ENCODE data around the gene UNC45B.

UNC45B gene

GRCh38 chr17:35147375-35147905, at the start of gene UNC45B:
UNC45B (plus strand) TSS chr17:35147817; CDS start chr17:35148264, 447 bp downstream.
- no peaks in the 10 kb centered on the region for H3K36me3 ChIP-seq (ENCODE audit: control insufficient read depth, low read length)
- no peak within 1 kb of the TSS for H3K4me3 ChIP-seq (ENCODE audit: low read length)
- H3K27ac ChIP-seq (ENCODE audit: low read depth, low read length) = no peak within 1 kb of the TSS
- peaks cover 6% of the 10 kb centered on the region; the same call in 1 of the 2 replicates for H3K4me1 ChIP-seq (ENCODE audit: control insufficient read depth, low read length)
- H3F3A ChIP-seq (ENCODE audit: control insufficient read depth, insufficient read depth) = no peaks in the 10 kb centered on the region
- H3K4me2 ChIP-seq (ENCODE audit: low read length) = no peak within 1 kb of the TSS
- TF ChIP-seq CTCF (IDR thresholded peaks at IDR 0.05; ENCODE audit: low read depth, low read length, poor library complexity, severe bottlenecking) (no peak), EZH2phosphoT487 (IDR thresholded peaks at IDR 0.05; ENCODE audit: borderline replicate concordance, low read length) (no peak)
- peaks cover under 1% of the 10 kb centered on the region for H3K79me2 ChIP-seq (ENCODE audit: control insufficient read depth, low read length)
- no peaks in the 10 kb centered on the region for H3K27me3 ChIP-seq (ENCODE audit: control insufficient read depth, low read length)
- no peaks in the 10 kb centered on the region for H3K9me3 ChIP-seq (ENCODE audit: control insufficient read depth, insufficient read depth, low read length)
- no peaks in the 10 kb centered on the region for H3K9me2 ChIP-seq (replicated peaks; ENCODE audit: control insufficient read depth, low read length)
- no peaks in the 10 kb centered on the region for H4K20me1 ChIP-seq (ENCODE audit: control insufficient read depth, insufficient read depth, low read depth, low read length)

DNA sequence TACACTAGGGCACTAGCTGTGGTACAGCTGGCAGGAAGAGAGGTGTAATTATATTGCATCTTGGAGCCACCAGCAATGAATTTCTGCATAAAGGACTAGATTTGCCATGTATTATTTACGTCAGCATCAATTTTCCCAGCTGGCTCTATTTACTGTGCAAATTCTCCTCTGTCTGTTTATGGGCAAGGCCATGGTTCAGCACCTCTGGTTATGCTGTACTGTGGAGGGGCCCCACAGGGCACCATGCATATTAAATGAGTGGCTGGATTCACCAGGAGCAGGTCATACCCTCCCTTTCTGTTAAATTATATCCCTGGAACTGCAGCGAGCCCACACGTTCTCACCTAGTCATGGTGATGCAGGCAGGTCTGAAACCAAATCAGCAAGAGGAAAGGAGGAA, 47.7 kb upstream of the UNC45B start:
- Histone ChIP-seq H3K4me1 (ENCODE audit: control insufficient read depth, low read length) (peaks cover 6% of the 10 kb centered on the region), H3K27me3 (ENCODE audit: control insufficient read depth, low read length) (no peaks in the 10 kb centered on the region), H3K36me3 (ENCODE audit: control insufficient read depth, low read length) (peaks cover 51% of the 10 kb centered on the region), H3K4me2 (ENCODE audit: low read length) (no peak overlapping the region), H3K9me3 (ENCODE audit: control insufficient read depth, insufficient read depth, low read length) (no peaks in the 10 kb centered on the region), H4K20me1 (ENCODE audit: control insufficient read depth, insufficient read depth, low read depth, low read length) (no peaks in the 10 kb centered on the region), H3K79me2 (ENCODE audit: control insufficient read depth, low read length) (no peaks in the 10 kb centered on the region), H3F3A (ENCODE audit: control insufficient read depth, insufficient read depth) (no peaks in the 10 kb centered on the region; the same call in 1 of the 2 replicates), H3K4me3 (ENCODE audit: low read length) (no peak overlapping the region), H3K9me2 (replicated peaks; ENCODE audit: control insufficient read depth, low read length) (no peaks in the 10 kb centered on the region), H3K27ac (ENCODE audit: low read depth, low read length) (no peak overlapping the region)
- TF ChIP-seq EZH2phosphoT487 (IDR thresholded peaks at IDR 0.05; ENCODE audit: borderline replicate concordance, low read length) = no peak

DNA sequence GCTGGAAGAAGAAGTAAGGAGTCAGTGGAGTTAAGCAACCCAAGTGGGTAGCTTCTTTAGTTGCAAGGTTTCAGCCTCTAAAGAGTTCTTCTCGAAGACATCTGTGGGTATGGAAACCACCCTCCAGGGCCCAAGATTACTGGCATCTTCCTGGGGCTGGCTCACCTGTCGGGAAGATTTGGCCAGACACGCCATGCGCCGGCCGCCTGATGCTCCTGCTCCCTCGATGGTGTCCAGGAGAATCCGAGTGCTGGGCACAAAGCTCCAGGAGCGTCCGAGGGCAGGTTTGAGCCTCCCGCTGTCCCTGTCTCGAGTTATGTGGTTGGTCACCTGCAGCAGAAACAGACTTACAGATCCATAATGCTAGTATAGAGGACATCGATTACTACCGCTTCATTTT, 46.6 kb upstream of the UNC45B start:
- no peaks in the 10 kb centered on the region for H3K9me3 ChIP-seq (ENCODE audit: control insufficient read depth, insufficient read depth, low read length)
- H3K27me3 ChIP-seq (ENCODE audit: control insufficient read depth, low read length) = no peaks in the 10 kb centered on the region
- H3K9me2 ChIP-seq (replicated peaks; ENCODE audit: control insufficient read depth, low read length) = no peaks in the 10 kb centered on the region
- no peak overlapping the region for H3K27ac ChIP-seq (ENCODE audit: low read depth, low read length)
- no peak overlapping the region for H3K4me3 ChIP-seq (ENCODE audit: low read length)
- no peak for TF ChIP-seq EZH2phosphoT487 (IDR thresholded peaks at IDR 0.05; ENCODE audit: borderline replicate concordance, low read length)
- H3K36me3 ChIP-seq (ENCODE audit: control insufficient read depth, low read length) = peaks cover 62% of the 10 kb centered on the region
- H3K4me1 ChIP-seq (ENCODE audit: control insufficient read depth, low read length) = peaks cover 2% of the 10 kb centered on the region; the same call in 1 of the 2 replicates
- no peaks in the 10 kb centered on the region for H4K20me1 ChIP-seq (ENCODE audit: control insufficient read depth, insufficient read depth, low read depth, low read length)
- no peaks in the 10 kb centered on the region for H3K79me2 ChIP-seq (ENCODE audit: control insufficient read depth, low read length)
- H3K4me2 ChIP-seq (ENCODE audit: low read length) = no peak overlapping the region
- no peaks in the 10 kb centered on the region; the same call in 1 of the 2 replicates for H3F3A ChIP-seq (ENCODE audit: control insufficient read depth, insufficient read depth)

GRCh38 chr17:35101725-35102124, 45.9 kb upstream of the UNC45B start:
- TF ChIP-seq EZH2phosphoT487 (IDR thresholded peaks at IDR 0.05; ENCODE audit: borderline replicate concordance, low read length) = no peak
- no peak for TF ChIP-seq CTCF (IDR thresholded peaks at IDR 0.05; ENCODE audit: low read depth, low read length, poor library complexity, severe bottlenecking)
- no peak overlapping the region for H3K4me2 ChIP-seq (ENCODE audit: low read length)
- H3K9me3 ChIP-seq (ENCODE audit: control insufficient read depth, insufficient read depth, low read length) = no peaks in the 10 kb centered on the region

More at GRCh38 chr17:35101725-35102124, 45.9 kb upstream of the UNC45B start:
- Histone ChIP-seq H3K27ac (ENCODE audit: low read depth, low read length) (no peak overlapping the region), H3K79me2 (ENCODE audit: control insufficient read depth, low read length) (no peaks in the 10 kb centered on the region), H4K20me1 (ENCODE audit: control insufficient read depth, insufficient read depth, low read depth, low read length) (no peaks in the 10 kb centered on the region), H3F3A (ENCODE audit: control insufficient read depth, insufficient read depth) (no peaks in the 10 kb centered on the region; the same call in 1 of the 2 replicates), H3K4me3 (ENCODE audit: low read length) (no peak overlapping the region), H3K9me2 (replicated peaks; ENCODE audit: control insufficient read depth, low read length) (no peaks in the 10 kb centered on the region), H3K4me1 (ENCODE audit: control insufficient read depth, low read length) (no peaks in the 10 kb centered on the region), H3K27me3 (ENCODE audit: control insufficient read depth, low read length) (no peaks in the 10 kb centered on the region), H3K36me3 (ENCODE audit: control insufficient read depth, low read length) (peaks cover 69% of the 10 kb centered on the region)

Data from DOHH2 (cell line).